HL-60/S4 treated with phorbol 12-myristate 13-acetate at 8.2 ng/mL for 4 days and 3 days (cell line): ENCODE data around the gene PAM16.
"Not testable (repeated sequence)": the region's sequence is repeated elsewhere in the genome, so short reads cannot be mapped to it uniquely, and the experiment has no call there.

Experiments used
- in situ Hi-C: fragments of 300-500 bp; cut with MboI; formaldehyde crosslinking; loops from 2 replicates; pipeline ENCODE4 v1.15.0; 2022; ENCODE audit warnings: low sequenced_read_pairs

The PAM16 gene

DNA sequence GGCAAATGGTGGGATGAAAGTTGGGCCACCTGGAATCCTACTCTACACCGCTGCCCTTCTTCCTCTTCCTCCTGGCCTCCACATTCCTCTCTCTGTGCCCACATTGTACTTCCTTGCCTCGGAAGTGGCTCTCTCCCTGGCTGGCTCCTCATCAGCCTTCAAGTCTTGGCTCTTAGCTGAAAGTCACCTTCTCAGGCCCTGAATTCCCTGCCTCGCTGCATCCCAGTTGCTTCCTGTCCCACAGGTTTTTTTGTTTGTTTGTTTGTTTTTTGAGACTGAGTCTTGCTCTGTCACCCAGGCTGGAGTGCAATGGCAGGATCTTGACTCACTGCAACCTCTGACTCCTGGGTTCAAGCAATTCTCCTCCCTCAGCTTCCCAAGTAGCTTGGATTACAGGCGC, 2.6 kb upstream of the PAM16 start:
- in situ Hi-C loops: no loop called here

DNA sequence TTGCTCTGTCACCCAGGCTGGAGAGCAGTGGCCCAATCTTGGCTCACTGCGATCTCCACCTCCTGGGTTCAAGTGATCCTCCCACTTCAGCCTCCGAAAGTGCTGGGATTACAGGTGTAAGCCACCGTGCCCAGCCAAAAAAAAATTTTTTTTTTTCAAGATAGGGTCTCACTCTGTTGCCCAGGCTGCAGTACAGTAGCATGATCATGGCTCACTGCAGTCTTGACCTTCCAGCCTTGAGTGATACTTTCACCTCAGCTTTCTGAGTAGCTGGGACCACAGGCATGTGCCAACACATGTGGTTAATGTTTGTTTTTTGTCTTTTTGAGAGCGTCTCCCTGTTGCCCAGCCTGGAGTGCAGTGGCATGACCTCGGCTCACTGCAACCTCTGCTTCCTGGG, 1.7 kb upstream of the PAM16 start:
- in situ Hi-C loops: no loop called here

DNA sequence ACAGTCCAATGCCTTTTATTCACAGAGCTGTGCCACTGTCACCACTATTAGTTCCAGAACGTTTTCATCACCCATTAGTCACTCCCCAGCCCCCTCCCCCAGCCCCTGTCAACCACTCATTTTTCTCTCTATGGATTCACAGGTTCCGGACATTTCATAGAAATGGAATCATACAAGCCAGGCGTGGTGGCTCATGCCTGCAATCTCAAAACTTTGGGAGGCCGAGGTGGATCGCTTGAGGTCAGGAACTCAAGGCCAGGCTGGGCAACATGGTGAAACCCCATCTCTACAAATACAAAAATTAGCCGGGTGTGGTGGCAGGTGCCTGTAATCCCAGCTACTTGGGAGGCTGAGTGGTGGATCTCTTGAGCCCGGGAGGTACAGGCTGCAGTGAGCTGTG, 759 bp upstream of the PAM16 start:
- in situ Hi-C loops: no loop called here

GRCh38 chr16:4350365-4350786, 745 bp downstream of the PAM16 start:
- in situ Hi-C loops: no loop called here

- in situ Hi-C loops: no loop called here
Observed at GRCh38 chr16:4349332-4349731, 1.8 kb downstream of the PAM16 start.

DNA sequence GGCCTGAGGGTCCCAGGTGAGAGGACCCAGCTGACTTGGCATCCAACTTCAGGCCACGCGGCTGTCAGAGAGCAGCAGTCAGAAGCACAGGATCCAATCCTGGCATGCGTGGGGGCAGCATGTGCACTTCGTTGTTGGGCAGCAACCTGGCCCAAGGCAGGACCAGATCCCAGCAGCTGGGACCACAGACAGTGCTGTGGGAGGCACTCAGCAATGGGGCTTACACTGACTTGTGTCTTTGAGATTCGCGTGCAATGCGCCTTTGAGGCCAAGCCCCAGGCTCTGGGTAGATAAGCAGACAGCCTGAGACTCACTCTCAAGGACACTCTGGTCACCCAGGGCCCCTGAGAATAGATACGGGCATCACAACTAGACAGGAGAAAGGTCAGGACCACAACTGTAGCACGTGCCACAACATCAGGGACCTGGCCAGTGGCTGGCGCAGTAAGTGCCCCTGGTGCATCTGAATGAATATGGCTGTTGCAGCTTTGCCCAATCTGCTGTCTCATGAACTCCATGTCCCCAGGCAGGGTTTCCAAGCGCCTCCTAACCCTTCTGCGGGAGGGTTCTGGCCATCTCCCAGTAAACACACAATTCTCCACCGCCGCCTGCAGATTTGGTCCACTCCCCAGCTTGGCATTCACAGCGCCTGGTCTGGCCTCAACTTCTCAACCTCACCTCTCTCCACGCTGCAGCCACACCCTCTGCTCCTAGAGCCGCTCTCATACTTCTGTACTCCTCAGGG, 3.2 kb downstream of the PAM16 start:
- in situ Hi-C loops: no loop called here

DNA sequence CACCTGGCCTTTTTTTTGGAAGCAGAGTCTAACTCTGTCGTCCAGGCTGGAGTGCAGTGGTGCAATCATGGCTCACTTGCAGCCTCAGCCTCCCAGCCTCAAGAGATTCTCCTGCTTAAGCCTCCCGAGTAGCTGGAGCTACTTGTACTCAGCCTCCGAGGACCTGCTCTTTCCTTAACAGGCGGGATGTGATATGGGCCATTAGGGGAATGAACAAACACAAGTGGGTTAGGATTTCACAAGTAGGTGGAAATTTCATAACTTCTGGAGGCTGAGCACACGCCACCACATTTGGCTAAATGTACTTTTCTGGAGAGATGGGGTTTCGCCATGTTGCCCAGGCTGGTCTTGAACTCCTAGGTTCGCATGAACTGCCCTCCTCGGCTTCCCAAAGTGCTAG, 4.1 kb downstream of the PAM16 start:
- in situ Hi-C loops: no loop called here

DNA sequence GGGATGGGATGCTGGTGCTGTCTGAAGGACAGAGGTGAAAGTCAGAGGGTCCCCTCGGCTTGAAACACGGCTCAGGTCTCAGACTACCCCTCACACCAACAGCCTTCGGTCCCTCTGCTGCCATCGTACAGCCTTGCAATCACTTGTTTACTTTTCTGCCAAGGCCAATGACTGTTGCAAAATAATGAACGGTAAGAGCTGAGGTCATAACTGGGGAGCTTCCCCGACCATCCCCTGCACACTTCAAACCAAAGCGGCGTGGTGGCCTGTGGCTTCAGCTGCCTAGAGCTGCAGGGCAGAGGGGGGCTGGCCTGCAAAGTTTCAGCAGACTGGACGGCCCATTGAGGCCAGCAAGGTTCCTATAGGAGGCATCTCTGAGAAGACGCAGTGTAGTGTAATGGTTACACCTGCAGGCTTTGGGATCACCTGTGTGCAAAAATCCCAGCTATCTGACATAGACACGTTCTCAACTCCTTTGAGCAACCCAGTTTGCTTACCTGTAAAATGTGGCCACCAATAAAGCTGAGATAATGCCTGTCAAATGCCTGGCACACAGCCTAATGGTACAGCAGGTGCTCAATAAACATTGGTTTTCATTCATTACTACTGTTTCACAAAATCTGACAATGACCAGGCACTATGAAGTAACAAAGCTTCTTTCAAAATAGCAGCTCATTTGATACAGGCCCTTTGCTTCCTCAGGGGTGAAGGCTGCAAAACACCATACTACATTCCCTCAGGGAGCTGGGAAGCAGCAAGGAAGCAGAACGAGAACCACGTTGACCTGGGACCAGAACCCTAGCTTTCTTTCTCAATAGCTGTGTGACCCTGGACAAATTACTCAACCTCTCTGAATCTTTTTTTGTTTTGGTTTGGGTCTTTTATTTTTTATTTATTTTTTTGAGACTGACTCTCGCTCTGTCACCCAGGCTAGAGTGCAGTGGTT, 5.0 kb downstream of the PAM16 start:
- in situ Hi-C loops: no loop called here

DNA sequence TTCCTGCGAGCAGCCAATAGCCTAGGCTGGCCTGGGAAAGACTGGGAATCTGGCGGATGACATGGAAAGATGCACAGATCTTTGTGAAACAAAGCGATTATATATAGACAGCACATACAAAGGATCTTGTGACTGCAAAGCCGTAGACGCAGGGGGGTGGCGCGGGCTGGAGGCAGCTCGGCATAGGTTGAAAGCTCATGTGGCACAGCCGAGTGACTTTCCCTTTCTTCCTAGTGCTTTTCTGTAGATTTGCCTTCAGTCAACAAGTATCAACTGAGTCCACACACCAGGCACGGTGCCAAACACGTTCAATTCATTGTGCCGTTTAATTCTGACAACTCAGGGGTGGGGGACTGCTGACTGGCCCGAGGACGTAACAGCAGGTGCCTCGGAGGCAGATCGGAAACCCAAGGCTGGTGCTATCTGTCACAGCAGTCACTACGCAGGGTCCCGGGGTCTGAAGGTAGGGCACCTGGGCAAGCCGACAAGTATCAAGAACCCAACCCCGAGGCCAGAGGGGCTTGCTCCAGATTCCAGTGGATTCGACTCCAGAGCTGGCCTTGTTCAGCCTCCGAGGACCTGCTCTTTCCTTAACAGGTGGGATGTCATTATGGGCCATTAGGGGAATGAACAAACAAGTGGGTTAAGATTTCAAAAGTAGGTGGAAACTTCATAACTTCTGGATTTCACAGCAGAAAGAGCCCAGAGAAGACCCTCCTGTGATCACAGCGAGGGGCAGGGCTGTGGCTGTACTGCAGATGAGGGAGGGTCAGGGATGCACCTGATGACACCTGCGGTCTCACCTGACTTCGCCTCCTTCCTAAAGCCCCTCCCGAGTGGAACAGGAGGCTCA, 5.9 kb downstream of the PAM16 start:
- in situ Hi-C loops: no loop called here

DNA sequence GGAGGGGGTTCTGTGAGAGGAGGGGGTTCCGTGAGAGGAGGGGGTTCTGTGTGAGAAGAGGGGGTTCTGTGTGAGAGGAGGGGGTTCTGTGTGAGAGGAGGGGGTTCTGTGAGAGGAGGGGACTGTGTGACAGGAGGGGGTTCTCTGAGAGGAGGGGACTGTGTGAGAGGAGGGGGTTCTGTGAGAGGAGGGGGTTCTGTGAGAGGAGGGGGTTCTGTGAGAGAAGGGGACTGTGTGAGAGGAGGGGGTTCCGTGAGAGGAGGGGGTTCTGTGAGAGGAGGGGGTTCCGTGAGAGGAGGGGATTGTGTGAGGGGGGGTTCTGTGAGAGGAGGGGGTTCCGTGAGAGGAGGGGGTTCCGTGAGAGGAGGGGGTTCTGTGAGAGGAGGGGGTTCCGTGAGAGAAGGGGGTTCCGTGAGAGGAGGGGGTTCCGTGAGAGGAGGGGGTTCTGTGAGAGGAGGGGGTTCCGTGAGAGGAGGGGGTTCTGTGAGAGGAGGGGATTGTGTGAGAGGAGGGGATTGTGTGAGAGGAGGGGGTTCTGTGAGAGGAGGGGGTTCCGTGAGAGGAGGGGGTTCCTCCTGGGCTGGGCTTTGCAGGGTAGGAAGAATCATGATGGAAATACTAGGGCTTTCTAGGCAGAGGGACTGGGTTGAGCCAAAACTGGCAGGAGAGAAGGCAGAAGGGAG, 6.7 kb downstream of the PAM16 start:
- in situ Hi-C loops: not testable (repeated sequence)

GRCh38 chr16:4342866-4343744, 8.0 kb downstream of the PAM16 start:
- in situ Hi-C loops: no loop called here

- in situ Hi-C loops: no loop called here
Observed at GRCh38 chr16:4341250-4341649, 9.9 kb downstream of the PAM16 start.

GRCh38 chr16:4340443-4340842, 10.7 kb downstream of the PAM16 start:
- in situ Hi-C loops: no loop called here

DNA sequence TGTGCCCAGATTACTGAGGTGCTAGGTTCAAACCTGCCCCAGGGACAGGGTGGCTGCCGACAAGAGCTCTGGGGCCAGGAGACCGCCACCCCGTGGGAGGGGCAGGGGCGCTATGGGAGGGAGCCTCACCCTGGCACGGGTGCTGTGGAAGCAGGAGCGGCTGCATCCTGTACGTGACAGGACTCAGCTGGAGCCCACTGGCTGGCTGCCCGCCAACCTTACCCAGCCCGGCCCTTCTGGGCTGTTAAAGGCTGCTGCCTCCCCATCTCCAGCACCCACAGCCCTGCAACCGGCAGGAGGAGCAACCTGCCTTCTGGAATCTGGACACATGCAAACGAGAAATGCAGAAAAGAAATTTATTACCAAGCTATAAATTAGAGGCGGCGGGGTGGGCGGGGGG, 11.2 kb downstream of the PAM16 start:
- in situ Hi-C loops: no loop called here

GRCh38 chr16:4339455-4339854, 11.7 kb downstream of the PAM16 start:
- in situ Hi-C loops: no loop called here

- in situ Hi-C loops: no loop called here
Observed at GRCh38 chr16:4338712-4339299, 12.3 kb downstream of the PAM16 start.

DNA sequence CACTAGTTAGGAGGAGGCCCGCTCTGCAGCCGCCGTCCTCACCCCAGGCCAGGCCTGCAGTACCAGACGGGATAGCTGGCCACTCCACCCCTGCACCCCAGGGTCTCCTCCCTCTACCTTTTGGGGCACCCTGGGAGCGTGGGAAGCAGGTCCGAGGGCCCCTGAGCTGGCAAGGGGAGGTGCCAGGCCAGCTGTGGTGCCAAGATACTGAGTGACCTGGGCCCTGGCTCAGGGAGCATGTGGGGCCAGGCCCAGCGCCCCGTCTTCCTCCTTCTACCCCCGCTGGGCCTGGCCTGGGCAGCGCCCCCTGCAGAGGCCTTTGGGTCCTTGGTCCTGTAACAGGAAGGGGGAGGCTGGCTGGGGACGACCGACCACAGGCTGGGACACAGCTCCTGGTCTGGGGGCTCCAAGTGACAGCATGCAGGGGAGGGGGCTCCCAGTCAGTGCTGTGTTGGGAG, 13.0 kb downstream of the PAM16 start:
- in situ Hi-C loops: no loop called here

- in situ Hi-C loops: no loop called here
Observed at GRCh38 chr16:4337540-4338088, 13.5 kb downstream of the PAM16 start.
